Parathyroid adenoma (tissue), 2 donors: ENCODE measurements around the gene SP1.
"Not testable (repeated sequence)": the region's sequence is repeated elsewhere in the genome, so short reads cannot be mapped to it uniquely, and the experiment has no call there.

Source experiments
- H2AFZ ChIP-seq: fragments of 300-600 bp; sonication (generic); one replicate; pipeline ENCODE4 v1.7.0; 2017; ENCODE audit warnings: antibody characterized with exemption, mild to moderate bottlenecking
- H3K27ac ChIP-seq: fragments of 300-600 bp; sonication (generic); one replicate; pipeline ENCODE4 v1.7.0; 2017
- H3K27me3 ChIP-seq: fragments of 300-600 bp; sonication (generic); one replicate; pipeline ENCODE4 v1.7.0; 2017; ENCODE audit warnings: low read length; ENCODE audit not compliant: control insufficient read depth, insufficient read depth
- H3K36me3 ChIP-seq: fragments of 300-600 bp; sonication (generic); one replicate; pipeline ENCODE4 v1.7.0; 2017; ENCODE audit warnings: low read length; ENCODE audit not compliant: control insufficient read depth, insufficient read depth
- H3K4me1 ChIP-seq: fragments of 300-600 bp; sonication (generic); one replicate; pipeline ENCODE4 v1.7.0; 2017; ENCODE audit warnings: control low read depth
- H3K4me2 ChIP-seq: fragments of 300-600 bp; sonication (generic); one replicate; pipeline ENCODE4 v1.7.0; 2017; ENCODE audit warnings: low read length
- H3K4me3 ChIP-seq: fragments of 300-600 bp; sonication (generic); one replicate; pipeline ENCODE4 v1.7.0; 2017; ENCODE audit warnings: low read depth, low read length
- H3K79me2 ChIP-seq: fragments of 300-600 bp; sonication (generic); one replicate; pipeline ENCODE4 v1.7.0; 2017; ENCODE audit warnings: control low read depth
- H3K9ac ChIP-seq: fragments of 300-600 bp; sonication (generic); one replicate; pipeline ENCODE4 v1.7.0; 2017; ENCODE audit warnings: mild to moderate bottlenecking
- H3K9me3 ChIP-seq: fragments of 300-600 bp; sonication (generic); one replicate; pipeline ENCODE4 v1.7.0; 2017; ENCODE audit warnings: low read length; ENCODE audit not compliant: control insufficient read depth
- TF ChIP-seq, protein P1 (sequence below): fragments of 300-600 bp; sonication (generic); IDR thresholded peaks from one replicate; pipeline ENCODE4 v1.7.0; 2017; ENCODE audit warnings: antibody characterized with exemption, mild to moderate bottlenecking
- donor health status: primary hyperparathyroidism.

The SP1 gene

DNA sequence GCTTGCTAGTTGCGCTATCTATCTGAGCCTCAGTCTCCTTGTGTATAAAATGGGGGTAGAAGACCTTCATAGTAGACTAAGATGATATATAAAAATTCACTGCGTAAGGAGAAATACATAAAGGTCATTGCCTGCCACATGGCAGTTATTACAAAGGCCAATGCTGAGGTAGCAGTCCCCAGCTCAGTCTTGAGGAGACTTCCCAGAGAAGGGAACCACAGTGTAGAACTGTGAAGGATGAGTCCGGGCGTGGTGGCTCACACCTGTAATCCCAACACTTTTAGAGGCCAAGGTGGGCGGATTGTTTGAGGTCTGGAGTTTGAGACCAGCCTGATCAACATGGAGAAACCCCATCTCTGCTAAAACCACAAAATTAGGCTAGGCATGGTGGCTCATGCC is 26.7 kb upstream of the SP1 start:
- no peak overlapping the region for H3K27ac ChIP-seq
- no peaks in the 10 kb centered on the region for H3K4me1 ChIP-seq
- H3K9ac ChIP-seq = no peak overlapping the region
- TF ChIP-seq, protein P1, sequence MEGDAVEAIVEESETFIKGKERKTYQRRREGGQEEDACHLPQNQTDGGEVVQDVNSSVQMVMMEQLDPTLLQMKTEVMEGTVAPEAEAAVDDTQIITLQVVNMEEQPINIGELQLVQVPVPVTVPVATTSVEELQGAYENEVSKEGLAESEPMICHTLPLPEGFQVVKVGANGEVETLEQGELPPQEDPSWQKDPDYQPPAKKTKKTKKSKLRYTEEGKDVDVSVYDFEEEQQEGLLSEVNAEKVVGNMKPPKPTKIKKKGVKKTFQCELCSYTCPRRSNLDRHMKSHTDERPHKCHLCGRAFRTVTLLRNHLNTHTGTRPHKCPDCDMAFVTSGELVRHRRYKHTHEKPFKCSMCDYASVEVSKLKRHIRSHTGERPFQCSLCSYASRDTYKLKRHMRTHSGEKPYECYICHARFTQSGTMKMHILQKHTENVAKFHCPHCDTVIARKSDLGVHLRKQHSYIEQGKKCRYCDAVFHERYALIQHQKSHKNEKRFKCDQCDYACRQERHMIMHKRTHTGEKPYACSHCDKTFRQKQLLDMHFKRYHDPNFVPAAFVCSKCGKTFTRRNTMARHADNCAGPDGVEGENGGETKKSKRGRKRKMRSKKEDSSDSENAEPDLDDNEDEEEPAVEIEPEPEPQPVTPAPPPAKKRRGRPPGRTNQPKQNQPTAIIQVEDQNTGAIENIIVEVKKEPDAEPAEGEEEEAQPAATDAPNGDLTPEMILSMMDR = no peak
- H3K79me2 ChIP-seq = no peaks in the 10 kb centered on the region
- no peaks in the 10 kb centered on the region for H3K27me3 ChIP-seq
- H3K4me3 ChIP-seq = no peak overlapping the region
- no peaks in the 10 kb centered on the region for H3K36me3 ChIP-seq
- H3K4me2 ChIP-seq = no peak overlapping the region
- no peaks in the 10 kb centered on the region for H3K9me3 ChIP-seq
- H2AFZ ChIP-seq = peak overlapping the region; percentile 62

DNA sequence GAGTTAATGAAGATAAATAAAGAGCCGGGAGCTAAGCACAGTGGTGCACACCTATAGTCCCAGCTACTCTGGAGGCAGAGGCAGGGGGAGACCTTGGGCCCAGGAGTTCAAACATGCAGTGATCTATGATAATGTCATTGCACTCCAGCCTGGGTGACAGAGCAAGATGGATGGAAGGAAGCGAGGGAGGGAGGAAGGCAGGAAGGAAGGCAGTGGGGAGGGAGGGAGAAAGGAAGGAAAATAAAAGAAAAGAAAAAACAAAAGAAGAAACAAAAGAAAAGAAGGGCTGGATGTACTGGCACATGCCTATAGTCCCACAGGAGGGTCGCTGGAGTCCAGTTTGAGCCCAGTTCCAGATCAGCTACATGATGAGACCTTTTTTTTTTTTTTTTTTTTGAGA is 24.9 kb upstream of the SP1 start:
- H3K79me2 ChIP-seq = no peaks in the 10 kb centered on the region
- H2AFZ ChIP-seq = no peak overlapping the region
- H3K4me1 ChIP-seq = no peaks in the 10 kb centered on the region
- no peak overlapping the region for H3K4me3 ChIP-seq
- H3K27ac ChIP-seq = no peak overlapping the region
- H3K27me3 ChIP-seq = no peaks in the 10 kb centered on the region
- no peaks in the 10 kb centered on the region for H3K9me3 ChIP-seq
- TF ChIP-seq, protein P1 = no peak
- no peak overlapping the region for H3K4me2 ChIP-seq
- no peaks in the 10 kb centered on the region for H3K36me3 ChIP-seq
- no peak overlapping the region for H3K9ac ChIP-seq

DNA sequence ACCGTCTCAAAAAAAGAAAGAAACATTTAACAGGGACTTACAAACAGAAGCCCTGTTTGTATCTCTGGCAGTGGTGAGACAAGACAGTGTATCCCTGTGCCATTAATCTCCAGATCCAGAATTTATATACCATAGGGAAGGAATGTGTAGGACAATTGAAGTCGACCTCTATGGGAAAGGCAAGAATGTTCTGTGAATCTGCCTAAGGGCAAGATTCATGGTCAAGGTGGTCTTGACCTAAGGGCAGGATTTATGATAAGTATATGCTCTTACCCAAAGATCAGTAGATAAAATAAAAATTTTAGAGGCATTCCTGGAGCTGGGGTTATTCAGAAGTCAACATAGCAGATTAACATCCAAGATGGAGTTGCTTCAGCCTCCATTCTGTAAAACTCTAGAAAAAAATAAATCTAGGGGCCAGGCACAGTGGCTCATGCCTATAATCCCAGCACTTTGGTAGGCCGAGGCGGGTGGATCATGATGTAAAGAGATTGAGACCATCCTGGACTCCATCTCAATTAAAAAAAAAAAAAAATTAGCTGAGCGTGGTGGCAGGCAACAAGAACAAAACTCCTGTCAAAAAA is 21.0 kb upstream of the SP1 start:
- no peak overlapping the region for H3K4me3 ChIP-seq

DNA sequence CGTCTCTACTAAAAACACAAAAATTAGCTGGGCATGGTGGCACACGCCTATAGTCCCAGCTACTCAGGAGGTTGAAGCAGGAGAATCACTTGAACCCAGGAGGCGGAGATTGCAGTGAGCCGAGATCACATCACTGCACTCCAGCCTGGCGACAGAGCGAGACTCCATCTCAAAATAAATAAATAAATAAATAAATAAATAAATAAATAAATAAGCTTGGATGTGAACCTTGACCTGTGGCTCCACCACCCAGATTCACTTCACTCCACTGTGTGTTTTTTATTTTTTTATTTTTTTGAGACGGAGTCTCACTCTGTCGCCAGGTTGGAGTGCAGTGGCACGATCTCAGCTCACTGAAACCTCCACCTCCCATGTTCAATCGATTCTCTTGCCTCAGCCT is 18.3 kb upstream of the SP1 start:
- not testable (repeated sequence) for H2AFZ ChIP-seq, H3K27me3 ChIP-seq, H3K9ac ChIP-seq, H3K4me1 ChIP-seq, H3K4me3 ChIP-seq, H3K9me3 ChIP-seq, H3K79me2 ChIP-seq, H3K4me2 ChIP-seq, H3K27ac ChIP-seq, H3K36me3 ChIP-seq

More for the DNA sequence above, 21.0 kb upstream of the SP1 start:
- Histone ChIP-seq H3K79me2 (no peaks in the 10 kb centered on the region), H3K36me3 (no peaks in the 10 kb centered on the region), H3K9ac (no peak overlapping the region), H3K9me3 (no peaks in the 10 kb centered on the region), H3K27me3 (no peaks in the 10 kb centered on the region), H3K4me2 (no peak overlapping the region), H2AFZ (no peak overlapping the region), H3K27ac (no peak overlapping the region), H3K4me1 (no peaks in the 10 kb centered on the region)
- TF ChIP-seq, protein P1 = no peak

DNA sequence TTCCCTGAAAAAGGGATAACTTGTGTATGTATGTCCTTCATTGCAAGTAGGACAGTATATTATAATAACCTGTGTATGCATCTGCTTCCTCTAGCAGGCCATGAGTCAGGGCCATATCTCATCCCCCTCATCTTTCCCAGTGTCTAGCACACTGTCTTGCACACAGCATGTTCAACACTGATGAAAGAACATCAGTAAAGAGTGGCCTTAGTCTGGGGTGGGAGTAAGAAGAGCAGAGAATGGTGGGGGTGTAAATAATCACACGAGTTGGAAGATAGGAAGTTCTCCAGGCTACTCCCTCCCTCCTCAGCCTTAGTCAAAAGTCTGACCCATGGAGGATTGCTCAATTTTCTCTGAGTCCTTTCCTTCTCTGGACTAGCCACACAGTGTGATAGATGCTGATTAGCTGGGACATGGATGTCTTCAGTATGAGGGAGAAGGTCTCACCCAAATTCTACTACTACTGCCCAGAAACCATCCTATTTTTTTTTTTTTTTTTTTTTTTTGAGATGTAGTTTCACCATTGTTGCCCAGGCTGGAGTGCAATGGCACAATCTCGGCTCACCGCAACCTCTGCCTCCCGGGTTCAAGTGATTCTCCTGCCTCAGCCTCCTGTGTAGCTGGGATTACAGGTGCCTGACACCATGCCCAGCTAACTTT is 14.6 kb upstream of the SP1 start:
- no peaks in the 10 kb centered on the region for H3K27me3 ChIP-seq
- no peak overlapping the region for H3K9ac ChIP-seq
- no peaks in the 10 kb centered on the region for H3K9me3 ChIP-seq
- peaks cover 1% of the 10 kb centered on the region for H3K4me1 ChIP-seq
- TF ChIP-seq, protein P1 = no peak
- H3K27ac ChIP-seq = no peak overlapping the region
- no peak overlapping the region for H3K4me3 ChIP-seq
- H3K36me3 ChIP-seq = no peaks in the 10 kb centered on the region
- H3K79me2 ChIP-seq = no peaks in the 10 kb centered on the region
- H2AFZ ChIP-seq = no peak overlapping the region
- H3K4me2 ChIP-seq = no peak overlapping the region

DNA sequence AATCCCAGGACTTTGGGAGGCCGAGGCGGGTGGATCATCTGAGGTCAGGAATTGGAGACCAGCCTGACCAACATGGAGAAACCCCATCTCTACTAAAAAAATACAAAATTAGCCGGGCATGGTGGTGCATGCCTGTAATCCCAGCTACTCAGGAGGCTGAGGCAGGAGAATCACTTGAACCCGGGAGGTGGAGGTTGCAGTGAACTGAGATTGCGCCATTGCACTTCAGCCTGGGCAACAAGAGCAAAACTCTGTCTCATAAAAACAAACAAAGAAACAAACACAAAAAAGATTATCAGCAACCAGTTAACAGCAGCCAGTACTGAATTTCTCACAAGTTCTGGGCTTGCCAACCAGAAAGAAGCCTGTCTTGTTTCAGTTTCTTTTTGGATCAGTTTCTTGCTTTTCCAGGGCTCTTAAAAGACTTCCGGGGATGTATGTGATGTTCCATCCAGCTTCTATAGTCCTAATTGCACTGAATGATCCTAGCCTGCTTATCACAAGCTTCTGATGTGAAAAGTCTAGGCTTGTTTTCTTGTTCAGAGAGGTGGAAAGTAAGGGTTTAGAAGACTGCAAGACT is 6.3 kb upstream of the SP1 start:
- not testable (repeated sequence) for H3K4me1 ChIP-seq, H3K27me3 ChIP-seq, H3K9me3 ChIP-seq, H3K79me2 ChIP-seq, H3K9ac ChIP-seq, H3K36me3 ChIP-seq, H3K4me3 ChIP-seq, H3K27ac ChIP-seq, H3K4me2 ChIP-seq
- peak overlapping the region; percentile 48 for H2AFZ ChIP-seq

DNA sequence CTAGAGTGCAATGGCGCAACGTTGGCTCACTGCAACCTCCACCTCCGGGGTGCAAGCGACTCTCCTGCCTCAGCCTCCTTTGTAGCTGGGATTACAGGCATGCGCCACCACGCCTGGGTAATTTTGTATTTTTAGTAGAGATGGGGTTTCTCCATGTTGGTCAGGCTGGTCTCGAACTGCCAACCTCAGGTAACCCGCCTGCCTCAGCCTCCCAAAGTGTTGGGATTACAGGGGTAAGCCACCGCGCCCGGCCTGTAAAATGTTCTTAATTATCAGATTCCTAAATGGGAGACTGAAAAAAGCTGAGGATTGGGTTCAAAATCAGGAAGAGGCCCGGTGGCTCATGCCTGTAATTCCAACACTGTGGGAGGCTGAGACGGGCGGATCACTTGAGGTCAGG is 5.7 kb upstream of the SP1 start:
- not testable (repeated sequence) for H3K27me3 ChIP-seq, H3K9ac ChIP-seq, H3K79me2 ChIP-seq, H2AFZ ChIP-seq, H3K4me2 ChIP-seq, H3K9me3 ChIP-seq, H3K36me3 ChIP-seq, H3K27ac ChIP-seq, H3K4me3 ChIP-seq
- peaks cover 10% of the 10 kb centered on the region for H3K4me1 ChIP-seq
